Thyroid gland (tissue), 4 donors: ENCODE results near the gene SOCS4.

Experiments used
- CTCF ChIP-seq, 6 experiments: fragments of 200-600 bp in 3 of 6; fragments of 450-650 bp in 3 of 6; sonication (generic) in 3 of 6; IDR thresholded peaks; one replicate each; pipeline ENCODE4 v1.5.1; 2016 to 2019; ENCODE audit warnings: antibody characterized with exemption in 6 of 6, mild to moderate bottlenecking in 2 of 6, inconsistent platforms in 1 of 6, moderate library complexity in 1 of 6
- POLR2A ChIP-seq, 2 donors: fragments of 450-650 bp; IDR thresholded peaks; one replicate each; pipeline ENCODE4 v1.6.1; 2017; ENCODE audit warnings: antibody characterized with exemption in 2 of 2, mild to moderate bottlenecking in 2 of 2, moderate library complexity in 1 of 2

GRCh38 chr14:55025948-55026347, 1.1 kb upstream of the SOCS4 start:
- TF ChIP-seq CTCF (IDR thresholded peaks at IDR 0.05) (no peak), POLR2A (IDR thresholded peaks at IDR 0.05) (no peak)
